Renal cortex interstitium (tissue), 11 donors: ENCODE measurements around the gene TBR1. TPM values are rescaled to one million over a fixed set of nuclear protein-coding genes. Genes with fewer than 3 reads are reported as not detected.

ENCODE experiments used
- DNase-seq, 11 donors: peaks; one replicate each; pipeline ENCODE4 v3.0.0-alpha.2; 2013; ENCODE audit warnings: low read depth in 9 of 11, low spot score in 4 of 11; ENCODE audit errors: extremely low read depth in 1 of 11
- polyA plus RNA-seq, 3 donors: library from polyadenylated mRNA; unstranded; fragments of 120-200 nt; gene quantifications; one replicate each; pipeline ENCODE4 v1.2.1, GENCODE V29; 2013; ENCODE audit not compliant: insufficient read length in 3 of 3

The TBR1 gene
- polyA plus RNA-seq, 3 donors, result 0.06 TPM; not detected in 2

DNA sequence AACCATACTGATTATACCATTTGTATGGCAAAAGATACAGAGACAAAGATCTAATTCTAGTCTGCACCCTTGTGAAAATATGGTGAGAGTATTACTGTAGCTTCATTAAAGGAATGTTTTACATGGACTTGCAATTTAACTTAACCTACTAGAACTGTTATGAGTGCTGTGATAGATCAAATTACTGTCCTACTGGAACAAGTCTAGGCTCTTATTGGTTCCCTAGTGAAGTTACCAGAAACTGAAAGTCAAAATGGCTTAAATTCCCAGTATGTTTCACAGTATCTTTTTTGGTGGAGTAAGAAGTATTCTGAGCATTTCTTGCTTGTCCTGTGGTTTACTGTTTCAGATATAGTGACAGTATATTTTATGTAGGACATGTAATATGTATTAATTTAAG lies 3.8 kb upstream of the TBR1 start:
- no peak for DNase-seq

DNA sequence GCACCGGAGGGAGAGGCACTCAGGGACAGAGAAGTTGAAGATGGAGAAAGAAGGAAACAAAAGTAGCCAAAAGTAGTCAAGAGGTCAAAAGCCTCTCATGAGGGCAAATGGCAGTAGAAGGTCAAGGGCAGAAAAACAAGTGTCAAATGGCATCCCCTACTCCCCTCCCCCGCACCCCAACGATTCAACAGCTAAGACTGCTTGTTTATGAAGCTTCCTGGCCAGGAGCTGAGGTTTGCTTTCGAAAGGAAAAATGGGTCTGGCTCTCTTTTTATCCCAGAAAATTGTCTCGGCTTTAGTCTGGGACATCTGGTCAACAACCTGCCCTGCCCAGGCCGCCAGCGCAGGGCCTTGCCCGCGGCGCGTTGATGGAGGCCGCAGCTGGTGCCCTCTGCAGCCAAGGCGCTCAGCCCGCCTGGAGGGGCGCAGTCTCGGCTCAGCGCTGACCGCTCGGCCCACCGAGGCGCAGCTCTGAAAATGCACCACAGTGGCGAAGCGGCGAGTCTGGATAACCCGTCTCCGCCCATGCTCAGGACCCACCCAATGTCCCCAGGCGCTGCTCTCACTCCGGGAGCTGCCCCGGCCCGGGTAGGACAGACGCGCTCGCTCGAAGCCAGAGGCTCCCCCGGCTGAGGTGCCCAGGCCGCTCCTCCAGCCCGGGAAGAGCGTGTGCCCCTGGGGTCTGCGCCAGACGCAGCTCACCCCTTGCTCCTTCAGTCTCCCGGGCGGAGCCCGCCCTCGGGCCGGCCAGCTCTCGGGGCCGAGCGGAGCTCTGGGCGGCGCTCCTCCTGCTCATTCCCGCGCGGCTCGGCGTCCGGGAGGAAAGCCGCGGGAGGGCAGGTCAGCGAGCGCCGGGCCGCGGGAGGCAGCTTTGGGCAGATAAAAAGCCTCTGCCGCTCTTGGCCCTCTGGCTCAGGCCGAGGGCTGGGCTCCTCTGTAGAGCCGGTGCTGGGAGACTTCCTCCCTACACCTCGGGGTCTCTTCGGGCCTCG lies 1.8 kb upstream of the TBR1 start:
- DNase-seq, result no peak

DNA sequence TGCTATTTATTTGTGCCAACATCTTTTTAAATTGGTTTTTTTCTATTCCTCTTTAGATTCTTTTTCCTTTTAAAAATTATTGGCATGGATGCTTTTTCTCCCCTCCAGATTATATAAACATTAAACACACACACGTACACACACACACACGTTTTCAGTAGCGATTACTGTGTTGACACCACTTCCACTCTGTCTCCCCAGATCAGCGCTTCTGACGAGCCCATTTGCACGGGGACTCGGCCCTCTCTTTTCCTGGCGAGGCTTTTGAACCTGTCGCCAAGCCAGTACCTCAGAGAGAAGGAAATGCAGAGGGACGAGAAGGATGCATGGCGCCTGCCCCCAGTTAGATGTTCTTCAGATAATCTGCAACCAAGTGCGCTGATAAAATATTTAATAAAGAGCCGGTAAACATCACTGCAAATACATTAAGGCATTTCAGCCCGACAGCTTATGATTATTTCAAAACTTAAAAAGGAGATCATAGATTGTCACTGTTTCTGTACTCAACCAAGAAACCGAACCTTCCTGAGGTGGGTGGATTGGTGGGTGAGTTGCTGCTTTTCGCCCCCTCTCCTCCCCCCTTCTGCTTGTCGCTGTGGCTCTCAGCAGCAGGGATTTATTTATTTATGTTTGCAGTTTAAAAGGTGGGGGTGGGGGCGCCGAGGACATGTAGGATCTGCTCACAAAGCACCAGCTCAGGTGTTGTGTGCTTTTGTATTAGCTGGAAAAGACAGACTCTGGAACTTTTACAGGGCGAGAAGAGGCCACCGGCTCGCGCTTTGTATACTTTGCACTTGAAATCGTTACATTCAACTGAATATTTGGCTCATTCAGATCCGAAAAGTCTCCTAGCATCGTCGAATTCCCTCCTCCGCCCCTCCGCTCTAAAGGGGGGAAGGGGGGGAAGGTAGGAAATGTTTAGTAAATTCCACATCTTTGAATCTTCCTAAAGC lies 787 bp upstream of the TBR1 start:
- DNase-seq, result no peak

DNA sequence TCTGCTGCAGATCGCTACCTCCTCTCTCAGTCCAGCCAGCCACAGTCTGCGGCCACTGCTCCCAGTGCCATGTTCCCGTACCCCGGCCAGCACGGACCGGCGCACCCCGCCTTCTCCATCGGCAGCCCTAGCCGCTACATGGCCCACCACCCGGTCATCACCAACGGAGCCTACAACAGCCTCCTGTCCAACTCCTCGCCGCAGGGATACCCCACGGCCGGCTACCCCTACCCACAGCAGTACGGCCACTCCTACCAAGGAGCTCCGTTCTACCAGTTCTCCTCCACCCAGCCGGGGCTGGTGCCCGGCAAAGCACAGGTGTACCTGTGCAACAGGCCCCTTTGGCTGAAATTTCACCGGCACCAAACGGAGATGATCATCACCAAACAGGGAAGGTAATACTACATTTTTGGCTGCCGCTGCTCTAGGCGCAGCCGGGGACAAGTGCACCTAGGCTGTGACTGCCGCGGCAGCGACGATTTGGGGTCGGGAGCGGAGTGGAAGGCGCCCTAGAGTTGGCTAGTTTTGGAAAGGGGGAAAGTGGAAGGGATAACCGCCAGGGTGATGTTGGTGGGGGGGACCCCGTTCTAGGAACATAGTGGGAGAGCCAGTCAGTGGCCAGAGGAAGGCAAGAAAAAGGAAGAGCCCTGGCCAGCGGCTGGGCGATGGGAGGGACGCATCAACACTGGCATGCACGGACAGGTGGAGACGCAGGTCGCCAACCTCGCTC lies 776 bp downstream of the TBR1 start:
- no peak for DNase-seq

DNA sequence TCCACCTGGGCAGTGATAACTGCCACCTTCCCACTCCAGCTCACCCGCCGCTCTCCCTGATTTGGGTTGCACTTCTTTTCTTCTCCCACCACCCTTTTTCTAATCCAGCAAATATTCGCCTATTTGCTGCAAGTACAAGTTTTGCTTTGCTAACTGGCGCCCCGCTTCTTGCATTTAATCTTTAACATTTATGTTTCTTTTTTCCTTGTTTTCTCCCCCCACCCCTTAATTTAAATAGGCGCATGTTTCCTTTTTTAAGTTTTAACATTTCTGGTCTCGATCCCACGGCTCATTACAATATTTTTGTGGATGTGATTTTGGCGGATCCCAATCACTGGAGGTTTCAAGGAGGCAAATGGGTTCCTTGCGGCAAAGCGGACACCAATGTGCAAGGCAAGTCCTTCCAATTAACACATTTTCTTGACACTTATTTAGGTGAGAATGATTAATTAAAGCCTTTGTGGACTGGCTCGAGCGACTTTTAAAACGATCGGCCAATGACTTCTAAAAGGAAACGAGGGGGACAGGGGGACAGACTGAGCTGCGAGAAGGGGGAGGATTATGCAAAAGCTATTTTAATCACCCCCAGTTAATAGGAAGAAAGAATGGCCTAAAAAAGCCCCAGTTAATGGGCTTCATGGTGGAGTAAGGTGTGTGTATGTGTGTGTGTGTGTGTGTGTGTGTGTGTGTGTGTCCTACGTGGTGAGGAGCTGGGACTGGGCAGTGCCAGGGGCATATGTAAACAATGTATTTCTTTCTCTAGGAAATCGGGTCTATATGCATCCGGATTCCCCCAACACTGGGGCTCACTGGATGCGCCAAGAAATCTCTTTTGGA lies 1.6 kb downstream of the TBR1 start:
- DNase-seq, result no peak

DNA sequence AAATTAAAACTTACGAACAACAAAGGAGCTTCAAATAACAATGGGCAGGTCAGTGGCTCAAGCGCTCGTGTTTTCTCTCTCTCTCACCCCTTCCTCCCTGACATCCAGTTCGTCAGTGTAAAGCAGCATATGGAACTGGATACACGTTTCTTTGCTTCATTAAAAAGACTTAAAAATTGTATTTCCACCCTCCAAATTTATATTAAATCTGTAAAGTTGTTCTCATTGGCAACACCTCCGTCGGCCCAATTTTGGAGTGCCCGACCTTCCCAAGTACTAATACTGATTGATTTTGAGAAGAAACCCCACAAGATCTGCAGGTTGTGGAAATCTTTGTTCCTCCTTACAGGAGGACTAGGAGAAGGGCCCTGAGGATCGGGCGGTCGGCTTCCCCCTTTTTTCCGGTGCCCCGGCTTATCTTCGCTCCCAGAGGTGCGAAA lies 2.2 kb downstream of the TBR1 start:
- no peak for DNase-seq

DNA sequence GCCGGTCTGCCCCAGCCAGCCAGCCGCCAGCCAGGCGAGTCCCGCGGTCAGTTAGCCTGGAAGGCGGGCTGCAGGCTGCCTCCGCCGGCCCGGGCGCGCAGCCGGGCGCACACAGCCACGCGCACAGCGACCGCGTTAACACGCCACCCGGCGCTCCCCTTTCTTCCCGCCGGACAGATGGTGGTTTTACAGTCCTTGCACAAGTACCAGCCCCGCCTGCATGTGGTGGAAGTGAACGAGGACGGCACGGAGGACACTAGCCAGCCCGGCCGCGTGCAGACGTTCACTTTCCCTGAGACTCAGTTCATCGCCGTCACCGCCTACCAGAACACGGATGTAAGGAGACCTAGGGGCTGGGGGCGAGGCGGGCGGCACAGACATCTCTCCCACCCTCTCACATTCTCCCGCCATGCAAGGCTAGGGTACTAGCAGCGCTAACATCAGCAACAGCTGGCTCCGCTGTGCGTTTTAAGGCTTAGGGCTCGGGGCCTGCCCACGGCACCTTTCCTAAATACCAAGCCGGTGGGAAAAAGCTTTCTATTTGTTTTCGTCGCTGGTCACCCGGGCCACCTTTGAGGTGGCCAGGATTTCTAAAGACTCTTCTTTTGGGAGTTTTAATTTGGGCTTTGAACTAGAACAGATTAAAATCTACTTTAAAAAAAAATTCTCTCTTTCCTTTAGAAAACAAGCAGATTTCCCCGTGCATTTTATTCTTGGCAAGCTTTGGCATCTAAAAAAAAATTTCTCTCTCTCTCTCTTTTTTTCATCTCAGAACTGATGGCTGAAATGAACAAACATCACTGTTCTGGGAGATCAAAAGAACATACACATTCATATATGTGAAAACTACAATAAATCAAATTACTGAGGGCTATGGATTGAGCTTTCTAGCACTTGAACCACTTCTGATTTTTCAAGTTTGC lies 2.9 kb downstream of the TBR1 start:
- no peak for DNase-seq

DNA sequence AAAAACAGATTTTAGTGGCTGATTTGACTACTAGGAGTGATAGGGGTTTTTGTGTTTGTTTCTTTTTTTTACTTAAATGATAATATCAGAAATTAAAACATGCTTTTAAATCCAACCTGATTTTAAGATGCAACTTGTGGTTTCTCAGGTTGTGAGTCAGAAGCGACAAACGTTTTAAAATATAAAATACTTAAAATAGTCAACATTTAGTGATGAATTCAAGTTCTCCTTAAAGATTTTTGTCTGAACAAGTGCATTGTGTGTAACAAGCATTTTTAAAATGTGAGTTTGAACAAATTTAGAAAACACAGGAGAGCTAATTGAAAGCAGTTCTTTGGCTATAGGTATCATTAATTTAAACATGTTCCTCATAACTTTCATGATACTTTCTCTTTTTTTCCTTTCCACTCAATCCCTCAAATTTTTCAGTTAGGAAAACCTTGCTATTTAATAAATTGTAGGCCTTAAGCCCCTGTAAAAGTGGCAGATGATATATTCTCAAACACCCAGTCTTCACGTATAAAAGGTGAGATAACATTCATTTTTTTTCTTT lies 3.6 kb downstream of the TBR1 start:
- no peak for DNase-seq

DNA sequence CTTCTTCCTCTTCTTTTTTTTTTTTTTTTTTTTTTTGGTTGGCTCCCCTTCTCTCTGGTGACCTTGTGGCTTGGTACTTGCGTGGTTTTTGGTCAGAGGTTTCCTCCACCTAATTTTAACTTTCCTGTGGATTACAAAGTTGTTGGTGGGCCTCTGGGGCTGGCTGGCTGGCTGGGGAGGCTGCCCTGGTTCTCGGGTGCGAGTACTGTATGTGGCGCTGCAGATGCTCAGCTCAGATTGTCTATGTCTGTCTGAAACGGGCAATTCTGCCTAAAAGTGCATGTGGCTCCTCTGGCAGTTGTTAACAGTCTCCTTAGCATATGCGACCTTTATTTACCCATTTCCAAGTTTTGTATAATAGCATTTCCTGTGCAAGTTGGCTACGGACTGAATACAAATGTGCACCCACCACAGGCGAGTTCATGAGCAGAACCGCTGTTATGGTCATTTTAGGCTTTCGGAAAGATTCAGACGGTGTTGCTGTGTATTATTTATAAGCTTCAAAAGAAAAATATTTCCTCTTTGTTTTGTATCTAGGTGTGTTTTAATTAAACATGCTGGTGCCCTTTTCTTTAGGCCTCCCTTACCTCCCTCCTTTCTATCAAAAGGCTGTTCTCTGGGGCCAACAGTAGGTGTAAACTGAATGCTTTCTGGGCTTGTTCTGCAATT lies 4.4 kb downstream of the TBR1 start:
- no peak for DNase-seq

DNA sequence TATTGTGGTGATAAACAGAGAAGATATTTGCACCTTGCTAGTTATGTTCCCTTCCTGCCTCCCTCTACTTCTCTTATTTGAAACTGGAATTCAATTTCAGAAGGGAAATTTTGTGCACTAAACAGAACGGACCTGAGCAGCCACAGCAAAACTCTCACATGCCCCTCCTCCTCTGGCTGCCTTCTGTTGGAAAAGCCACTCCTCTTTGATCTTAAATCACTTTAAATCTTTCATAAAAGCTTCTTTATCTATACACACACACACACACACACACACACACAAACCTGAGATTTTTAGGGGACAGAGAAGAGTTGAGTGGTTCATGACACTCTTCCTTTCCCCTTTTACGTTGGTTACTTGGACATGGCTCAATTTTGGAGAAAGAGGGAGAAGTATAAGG lies 5.6 kb downstream of the TBR1 start:
- no peak for DNase-seq

DNA sequence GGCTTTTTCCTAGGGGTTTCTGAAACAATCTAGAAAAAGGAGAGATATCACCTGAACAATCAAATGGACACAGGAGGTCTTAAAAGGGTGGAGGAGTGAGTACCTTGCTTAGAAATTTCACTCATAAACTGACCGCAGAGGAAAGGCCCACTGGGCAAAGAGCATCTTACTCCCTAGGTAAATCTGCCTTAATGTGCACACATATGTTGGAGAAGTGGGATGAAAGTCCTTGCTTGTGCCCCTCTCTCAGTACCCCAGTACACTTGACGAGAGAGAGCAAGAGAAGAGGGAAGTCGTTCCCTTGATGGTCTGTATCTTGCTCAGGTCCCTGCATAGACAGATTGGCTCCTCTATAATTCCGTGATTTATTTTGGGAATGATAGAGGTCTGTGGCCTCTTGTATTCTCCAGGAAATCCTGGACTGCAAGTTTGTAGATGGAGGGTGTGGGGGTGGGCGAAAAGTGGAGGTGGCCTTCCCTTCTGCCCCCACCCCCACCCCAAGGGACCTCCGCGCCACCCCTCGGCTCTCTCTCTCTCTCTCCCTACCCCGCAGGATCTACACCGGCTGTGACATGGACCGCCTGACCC lies 6.8 kb downstream of the TBR1 start:
- no peak for DNase-seq

DNA sequence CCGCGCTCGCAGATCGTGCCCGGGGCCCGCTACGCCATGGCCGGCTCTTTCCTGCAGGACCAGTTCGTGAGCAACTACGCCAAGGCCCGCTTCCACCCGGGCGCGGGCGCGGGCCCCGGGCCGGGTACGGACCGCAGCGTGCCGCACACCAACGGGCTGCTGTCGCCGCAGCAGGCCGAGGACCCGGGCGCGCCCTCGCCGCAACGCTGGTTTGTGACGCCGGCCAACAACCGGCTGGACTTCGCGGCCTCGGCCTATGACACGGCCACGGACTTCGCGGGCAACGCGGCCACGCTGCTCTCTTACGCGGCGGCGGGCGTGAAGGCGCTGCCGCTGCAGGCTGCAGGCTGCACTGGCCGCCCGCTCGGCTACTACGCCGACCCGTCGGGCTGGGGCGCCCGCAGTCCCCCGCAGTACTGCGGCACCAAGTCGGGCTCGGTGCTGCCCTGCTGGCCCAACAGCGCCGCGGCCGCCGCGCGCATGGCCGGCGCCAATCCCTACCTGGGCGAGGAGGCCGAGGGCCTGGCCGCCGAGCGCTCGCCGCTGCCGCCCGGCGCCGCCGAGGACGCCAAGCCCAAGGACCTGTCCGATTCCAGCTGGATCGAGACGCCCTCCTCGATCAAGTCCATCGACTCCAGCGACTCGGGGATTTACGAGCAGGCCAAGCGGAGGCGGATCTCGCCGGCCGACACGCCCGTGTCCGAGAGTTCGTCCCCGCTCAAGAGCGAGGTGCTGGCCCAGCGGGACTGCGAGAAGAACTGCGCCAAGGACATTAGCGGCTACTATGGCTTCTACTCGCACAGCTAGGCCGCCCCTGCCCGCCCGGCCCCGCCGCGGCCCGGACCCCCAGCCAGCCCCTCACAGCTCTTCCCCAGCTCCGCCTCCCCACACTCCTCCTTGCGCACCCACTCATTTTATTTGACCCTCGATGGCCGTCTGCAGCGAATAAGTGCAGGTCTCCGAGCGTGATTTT lies 7.6 kb downstream of the TBR1 start:
- DNase-seq, result no peak

DNA sequence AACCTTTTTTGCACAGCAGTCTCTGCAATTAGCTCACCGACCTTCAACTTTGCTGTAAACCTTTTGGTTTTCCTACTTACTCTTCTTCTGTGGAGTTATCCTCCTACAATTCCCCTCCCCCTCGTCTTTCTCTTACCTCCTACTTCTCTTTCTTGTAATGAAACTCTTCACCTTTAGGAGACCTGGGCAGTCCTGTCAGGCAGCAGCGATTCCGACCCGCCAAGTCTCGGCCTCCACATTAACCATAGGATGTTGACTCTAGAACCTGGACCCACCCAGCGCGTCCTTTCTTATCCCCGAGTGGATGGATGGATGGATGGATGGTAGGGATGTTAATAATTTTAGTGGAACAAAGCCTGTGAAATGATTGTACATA lies 8.3 kb downstream of the TBR1 start:
- no peak for DNase-seq

DNA sequence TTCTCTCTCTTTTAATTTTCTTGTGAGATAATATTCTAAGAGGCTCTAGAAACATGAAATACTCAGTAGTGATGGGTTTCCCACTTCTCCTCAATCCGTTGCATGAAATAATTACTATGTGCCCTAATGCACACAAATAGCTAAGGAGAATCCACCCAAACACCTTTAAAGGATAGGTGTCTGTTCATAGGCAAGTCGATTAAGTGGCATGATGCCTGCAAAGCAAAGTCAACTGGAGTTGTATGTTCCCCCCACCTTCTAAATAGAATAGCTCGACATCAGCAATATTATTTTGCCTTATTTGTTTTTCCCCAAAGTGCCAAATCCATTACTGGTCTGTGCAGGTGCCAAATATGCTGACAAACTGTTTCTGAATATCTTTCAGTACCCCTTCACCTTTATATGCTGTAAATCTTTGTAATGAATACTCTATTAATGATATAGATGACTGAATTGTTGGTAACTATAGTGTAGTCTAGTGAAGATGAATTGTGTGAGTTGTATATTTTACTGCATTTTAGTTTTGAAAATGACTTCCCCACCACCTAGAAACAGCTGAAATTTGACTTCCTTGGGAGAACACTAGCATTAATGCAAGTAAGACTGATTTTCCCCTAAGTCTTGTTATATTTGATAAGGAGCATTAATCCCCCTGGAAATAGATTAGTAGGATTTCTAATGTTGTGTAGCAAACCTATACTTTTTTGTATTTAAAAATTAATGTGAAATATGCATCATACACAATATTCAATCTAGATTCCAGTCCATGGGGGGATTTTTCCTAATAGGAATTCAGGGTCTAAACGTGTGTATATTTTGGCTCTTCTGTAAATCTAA lies 9.0 kb downstream of the TBR1 start:
- no peak for DNase-seq
